ENCODE measurements around the gene RNU5D-1. TPM values are rescaled to one million over a fixed set of nuclear protein-coding genes. Genes with fewer than 3 reads are reported as not detected.
"Not testable (repeated sequence)": the region's sequence is repeated elsewhere in the genome, so short reads cannot be mapped to it uniquely, and the experiment has no call there.

RNU5D-1 gene
- polyA plus RNA-seq, 1 donor: not detected

- Histone ChIP-seq H3K9me3 (ENCODE audit: control insufficient read depth, low read depth, low read length) (no peaks in the 10 kb centered on the region), H3K4me1 (ENCODE audit: control insufficient read depth, insufficient read depth, low read length) (no peaks in the 10 kb centered on the region), H3K27me3 (ENCODE audit: control insufficient read depth, insufficient read depth, low read length) (no peaks in the 10 kb centered on the region), H3K4me3 (ENCODE audit: low read length) (no peak overlapping the region), H3K27ac (ENCODE audit: low read length) (no peak overlapping the region), H3K36me3 (ENCODE audit: control insufficient read depth, insufficient read depth, low read length) (no peaks in the 10 kb centered on the region)
- no CpG with 5 or more reads among the region's 9 CpGs for WGBS (ENCODE audit: insufficient coverage, low lambda C conversion rate)
- DNase-seq: peak; percentile 58 to 70
Observed at GRCh38 chr1:44714944-44715571, 15.9 kb downstream of the RNU5D-1 start.

GRCh38 chr1:44714532-44714931 is 16.4 kb downstream of the RNU5D-1 start:
- no peaks in the 10 kb centered on the region for H3K9me3 ChIP-seq (ENCODE audit: control insufficient read depth, low read depth, low read length)
- H3K4me3 ChIP-seq (ENCODE audit: low read length): no peak overlapping the region
- WGBS (ENCODE audit: insufficient coverage, low lambda C conversion rate): no CpG with 5 or more reads among the region's 7 CpGs
- no peak overlapping the region for H3K27ac ChIP-seq (ENCODE audit: low read length)
- no peaks in the 10 kb centered on the region for H3K4me1 ChIP-seq (ENCODE audit: control insufficient read depth, insufficient read depth, low read length)
- H3K27me3 ChIP-seq (ENCODE audit: control insufficient read depth, insufficient read depth, low read length): no peaks in the 10 kb centered on the region
- H3K36me3 ChIP-seq (ENCODE audit: control insufficient read depth, insufficient read depth, low read length): no peaks in the 10 kb centered on the region
- no peak for DNase-seq

- H3K27me3 ChIP-seq (ENCODE audit: control insufficient read depth, insufficient read depth, low read length): no peaks in the 10 kb centered on the region
- WGBS (ENCODE audit: insufficient coverage, low lambda C conversion rate): no CpG with 5 or more reads among the region's 6 CpGs
- H3K36me3 ChIP-seq (ENCODE audit: control insufficient read depth, insufficient read depth, low read length): no peaks in the 10 kb centered on the region
- H3K27ac ChIP-seq (ENCODE audit: low read length): no peak overlapping the region
- no peak for DNase-seq
- no peak overlapping the region for H3K4me3 ChIP-seq (ENCODE audit: low read length)
- H3K9me3 ChIP-seq (ENCODE audit: control insufficient read depth, low read depth, low read length): no peaks in the 10 kb centered on the region
- H3K4me1 ChIP-seq (ENCODE audit: control insufficient read depth, insufficient read depth, low read length): no peaks in the 10 kb centered on the region
Observed at GRCh38 chr1:44713321-44713781, 17.6 kb downstream of the RNU5D-1 start.

DNA sequence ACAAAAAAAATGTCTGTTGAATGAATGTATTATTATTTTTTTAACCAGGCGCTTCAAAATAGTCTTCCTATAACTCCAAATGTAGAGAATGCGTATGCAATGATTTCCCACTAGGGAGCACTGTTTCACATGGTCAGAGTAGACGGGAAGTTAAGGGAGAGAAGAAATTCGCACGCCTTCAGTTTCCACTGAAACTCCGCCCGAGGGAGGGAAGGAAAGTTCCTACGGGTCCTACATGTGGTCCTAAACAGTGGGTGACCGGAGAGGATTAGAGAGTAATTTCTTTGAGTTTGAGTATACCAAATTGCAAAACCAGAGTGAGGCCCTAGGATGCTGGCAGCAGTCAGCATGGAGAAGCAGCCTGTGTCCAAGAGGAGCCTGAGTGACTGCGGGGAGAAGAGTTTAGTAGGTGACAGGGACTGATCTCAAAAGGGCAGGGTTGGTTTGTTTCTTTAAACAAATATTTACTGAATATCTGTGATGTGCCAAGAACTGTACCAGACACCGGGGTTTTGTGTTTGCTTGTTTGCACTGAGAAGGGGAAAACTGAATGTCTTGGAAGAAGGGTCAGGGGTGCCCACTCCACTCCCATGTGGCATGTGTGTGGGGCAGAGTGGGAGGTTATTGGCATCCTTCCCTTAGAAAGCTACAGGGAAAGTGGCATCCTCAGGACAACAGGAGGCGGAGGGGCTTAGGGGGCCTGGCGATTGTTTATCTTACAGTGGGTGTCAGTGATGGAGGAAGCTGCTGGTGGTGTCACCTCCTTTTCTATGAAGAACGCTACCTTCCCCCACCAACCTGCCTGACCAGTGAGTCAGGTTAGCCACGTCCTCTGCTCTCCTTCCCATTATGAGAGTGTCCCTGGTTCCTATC is 22.8 kb downstream of the RNU5D-1 start:
- DNase-seq: peak in 1 of 2 donors; percentile 30
- H3K4me1 ChIP-seq (ENCODE audit: control insufficient read depth, insufficient read depth, low read length): no peaks in the 10 kb centered on the region
- no peak overlapping the region for H3K4me3 ChIP-seq (ENCODE audit: low read length)
- no peaks in the 10 kb centered on the region for H3K9me3 ChIP-seq (ENCODE audit: control insufficient read depth, low read depth, low read length)
- WGBS (ENCODE audit: insufficient coverage, low lambda C conversion rate): 100% methylated on average over 1 of the region's 15 CpGs
- H3K36me3 ChIP-seq (ENCODE audit: control insufficient read depth, insufficient read depth, low read length): no peaks in the 10 kb centered on the region
- no peaks in the 10 kb centered on the region for H3K27me3 ChIP-seq (ENCODE audit: control insufficient read depth, insufficient read depth, low read length)
- H3K27ac ChIP-seq (ENCODE audit: low read length): no peak overlapping the region

GRCh38 chr1:44707112-44707881 is 23.7 kb downstream of the RNU5D-1 start:
- DNase-seq: no peak
- Histone ChIP-seq H3K27ac (ENCODE audit: low read length) (no peak overlapping the region), H3K27me3 (ENCODE audit: control insufficient read depth, insufficient read depth, low read length) (no peaks in the 10 kb centered on the region), H3K36me3 (ENCODE audit: control insufficient read depth, insufficient read depth, low read length) (no peaks in the 10 kb centered on the region), H3K9me3 (ENCODE audit: control insufficient read depth, low read depth, low read length) (no peaks in the 10 kb centered on the region), H3K4me1 (ENCODE audit: control insufficient read depth, insufficient read depth, low read length) (no peaks in the 10 kb centered on the region), H3K4me3 (ENCODE audit: low read length) (no peak overlapping the region)
- WGBS (ENCODE audit: insufficient coverage, low lambda C conversion rate): 90% methylated on average over 2 of the region's 6 CpGs

DNA sequence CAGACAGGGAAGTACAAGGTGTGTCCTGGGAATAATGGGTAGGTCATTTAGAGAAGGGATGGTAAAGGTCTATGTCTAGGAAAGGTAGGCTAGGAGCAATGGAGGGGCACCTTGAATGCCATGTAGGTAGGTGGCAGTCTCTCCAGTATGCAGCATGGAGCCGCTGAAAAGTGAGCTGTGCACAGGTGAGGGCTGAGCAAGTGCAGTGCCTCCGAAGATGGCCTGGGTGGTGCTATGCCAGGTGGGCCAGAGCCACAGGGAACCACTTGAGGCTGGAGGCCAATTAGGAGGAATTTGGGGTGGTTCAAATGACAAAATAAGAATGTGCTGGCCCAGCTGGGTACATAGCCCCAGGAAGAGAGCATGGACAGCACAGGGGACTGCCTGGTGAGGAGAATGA is 25.0 kb downstream of the RNU5D-1 start:
- Histone ChIP-seq H3K36me3 (ENCODE audit: control insufficient read depth, insufficient read depth, low read length) (no peaks in the 10 kb centered on the region), H3K4me3 (ENCODE audit: low read length) (no peak overlapping the region), H3K27me3 (ENCODE audit: control insufficient read depth, insufficient read depth, low read length) (no peaks in the 10 kb centered on the region), H3K27ac (ENCODE audit: low read length) (no peak overlapping the region), H3K9me3 (ENCODE audit: control insufficient read depth, low read depth, low read length) (no peaks in the 10 kb centered on the region), H3K4me1 (ENCODE audit: control insufficient read depth, insufficient read depth, low read length) (no peaks in the 10 kb centered on the region)
- 83% methylated on average over 1 of the region's 2 CpGs for WGBS (ENCODE audit: insufficient coverage, low lambda C conversion rate)
- DNase-seq: no peak

DNA sequence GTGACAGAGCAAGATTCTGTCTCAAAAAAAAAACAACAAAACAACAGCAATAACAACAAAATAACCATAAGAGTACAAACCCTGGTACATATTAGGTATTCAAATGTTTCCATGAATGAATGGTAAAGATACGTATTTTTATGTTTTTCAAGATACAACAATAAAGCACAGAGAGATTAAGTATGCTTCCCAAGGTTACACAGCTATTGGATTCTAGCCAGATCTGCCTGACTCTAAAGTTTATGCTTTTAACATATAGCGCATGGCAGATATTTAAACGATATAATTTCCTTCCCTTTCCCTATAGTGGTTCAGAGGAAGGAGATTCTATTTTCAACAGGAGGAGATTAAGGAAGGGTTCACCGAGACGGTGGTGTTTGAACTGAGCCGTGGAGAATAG is 25.5 kb downstream of the RNU5D-1 start:
- H3K27ac ChIP-seq (ENCODE audit: low read length): no peak overlapping the region
- no peak overlapping the region for H3K4me3 ChIP-seq (ENCODE audit: low read length)
- no peaks in the 10 kb centered on the region for H3K27me3 ChIP-seq (ENCODE audit: control insufficient read depth, insufficient read depth, low read length)
- no peaks in the 10 kb centered on the region for H3K4me1 ChIP-seq (ENCODE audit: control insufficient read depth, insufficient read depth, low read length)
- H3K9me3 ChIP-seq (ENCODE audit: control insufficient read depth, low read depth, low read length): no peaks in the 10 kb centered on the region
- no peaks in the 10 kb centered on the region for H3K36me3 ChIP-seq (ENCODE audit: control insufficient read depth, insufficient read depth, low read length)
- WGBS (ENCODE audit: insufficient coverage, low lambda C conversion rate): 81% methylated on average over 4 of the region's 6 CpGs
- DNase-seq: no peak

DNA sequence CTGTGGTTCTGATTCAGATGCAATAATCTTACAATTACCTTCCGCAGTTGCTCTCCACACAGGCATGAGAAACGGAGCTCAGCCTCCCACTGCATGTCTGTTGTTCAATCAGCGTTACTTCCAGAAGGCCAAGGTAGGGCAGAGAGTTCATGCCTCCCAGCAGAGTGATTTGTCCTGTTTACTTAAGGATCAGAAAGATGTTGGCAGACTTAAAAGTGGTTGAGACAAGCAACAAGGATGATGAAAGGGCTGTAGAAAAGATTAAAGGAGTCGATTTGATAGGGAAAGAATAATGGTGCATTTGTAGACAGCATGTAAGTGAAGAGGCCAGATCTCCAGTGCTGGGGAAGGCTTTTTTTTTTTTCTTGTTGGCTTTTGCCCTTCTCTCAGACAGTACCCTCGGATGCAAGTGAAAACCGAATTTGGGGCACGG is 29.8 kb downstream of the RNU5D-1 start:
- no peak overlapping the region for H3K27ac ChIP-seq (ENCODE audit: low read length)
- no peaks in the 10 kb centered on the region for H3K36me3 ChIP-seq (ENCODE audit: control insufficient read depth, insufficient read depth, low read length)
- H3K9me3 ChIP-seq (ENCODE audit: control insufficient read depth, low read depth, low read length): no peaks in the 10 kb centered on the region
- no peak overlapping the region for H3K4me3 ChIP-seq (ENCODE audit: low read length)
- no CpG with 5 or more reads among the region's 7 CpGs for WGBS (ENCODE audit: insufficient coverage, low lambda C conversion rate)
- no peaks in the 10 kb centered on the region for H3K27me3 ChIP-seq (ENCODE audit: control insufficient read depth, insufficient read depth, low read length)
- peak in 1 of 2 donors; percentile 46 for DNase-seq
- no peaks in the 10 kb centered on the region for H3K4me1 ChIP-seq (ENCODE audit: control insufficient read depth, insufficient read depth, low read length)

GRCh38 chr1:44700573-44700972 is 30.4 kb downstream of the RNU5D-1 start:
- Histone ChIP-seq H3K4me1 (ENCODE audit: control insufficient read depth, insufficient read depth, low read length) (no peaks in the 10 kb centered on the region), H3K36me3 (ENCODE audit: control insufficient read depth, insufficient read depth, low read length) (no peaks in the 10 kb centered on the region), H3K27me3 (ENCODE audit: control insufficient read depth, insufficient read depth, low read length) (no peaks in the 10 kb centered on the region), H3K9me3 (ENCODE audit: control insufficient read depth, low read depth, low read length) (no peaks in the 10 kb centered on the region), H3K4me3 (ENCODE audit: low read length) (no peak overlapping the region), H3K27ac (ENCODE audit: low read length) (no peak overlapping the region)
- no CpG with 5 or more reads among the region's 1 CpG for WGBS (ENCODE audit: insufficient coverage, low lambda C conversion rate)
- no peak for DNase-seq

- DNase-seq; H3K27ac ChIP-seq (ENCODE audit: low read length); H3K4me1 ChIP-seq (ENCODE audit: control insufficient read depth, insufficient read depth, low read length); H3K27me3 ChIP-seq (ENCODE audit: control insufficient read depth, insufficient read depth, low read length); H3K9me3 ChIP-seq (ENCODE audit: control insufficient read depth, low read depth, low read length); H3K4me3 ChIP-seq (ENCODE audit: low read length); H3K36me3 ChIP-seq (ENCODE audit: control insufficient read depth, insufficient read depth, low read length): not testable (repeated sequence)
- 40% methylated on average over 1 of the region's 9 CpGs for WGBS (ENCODE audit: insufficient coverage, low lambda C conversion rate)
Observed at GRCh38 chr1:44699375-44699774, 31.6 kb downstream of the RNU5D-1 start.
